GM19455 (cell line): ENCODE results near the gene MKX.
"Not testable (repeated sequence)": the region's sequence is repeated elsewhere in the genome, so short reads cannot be mapped to it uniquely, and the experiment has no call there.

Experiments used
- ATAC-seq: cut with Tn5 transposase; IDR thresholded peaks from one replicate; pipeline ENCODE4 v1.9.1; 2021; ENCODE audit not compliant: unreplicated experiment

The MKX gene

GRCh38 chr10:27695088-27695487 lies 50.5 kb downstream of the MKX start:
- ATAC-seq: no peak

DNA sequence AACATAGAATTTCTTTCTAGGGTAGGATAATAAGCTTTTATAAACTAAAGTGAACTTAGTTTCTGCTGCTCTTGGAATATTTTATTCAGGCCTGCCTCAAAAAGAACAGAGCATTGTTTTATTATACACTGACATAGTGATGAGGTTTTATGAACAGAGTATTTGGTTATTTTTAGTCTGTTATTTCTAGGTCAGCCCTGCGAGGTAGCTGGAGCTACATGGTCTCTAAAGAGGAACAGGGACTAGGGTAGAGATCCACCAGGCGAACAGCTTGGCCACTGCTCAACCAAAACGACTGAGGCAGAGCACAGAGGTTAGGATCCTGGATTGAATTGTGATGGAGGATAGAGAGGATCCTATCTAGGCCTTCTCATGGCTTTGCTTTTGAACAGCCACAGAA lies 53.0 kb downstream of the MKX start:
- ATAC-seq: no peak

DNA sequence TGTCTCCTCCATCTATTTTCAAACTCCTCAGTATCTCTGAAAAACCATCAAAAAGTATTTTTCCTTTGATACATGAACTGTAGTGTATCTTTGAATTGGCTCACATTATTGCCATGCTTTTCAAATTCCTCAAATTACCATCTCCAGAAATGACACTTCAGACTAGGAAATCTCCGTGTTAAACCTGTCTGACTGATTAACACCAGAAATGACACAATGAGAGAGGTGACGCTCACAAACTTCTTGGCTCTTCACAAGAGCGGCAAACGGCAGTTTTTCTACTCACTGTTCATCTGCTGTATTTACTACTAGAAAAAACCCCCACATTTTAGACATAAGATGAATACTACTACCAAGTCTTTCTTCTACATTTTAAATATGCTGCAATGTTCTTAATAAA lies 56.6 kb downstream of the MKX start:
- ATAC-seq: no peak

DNA sequence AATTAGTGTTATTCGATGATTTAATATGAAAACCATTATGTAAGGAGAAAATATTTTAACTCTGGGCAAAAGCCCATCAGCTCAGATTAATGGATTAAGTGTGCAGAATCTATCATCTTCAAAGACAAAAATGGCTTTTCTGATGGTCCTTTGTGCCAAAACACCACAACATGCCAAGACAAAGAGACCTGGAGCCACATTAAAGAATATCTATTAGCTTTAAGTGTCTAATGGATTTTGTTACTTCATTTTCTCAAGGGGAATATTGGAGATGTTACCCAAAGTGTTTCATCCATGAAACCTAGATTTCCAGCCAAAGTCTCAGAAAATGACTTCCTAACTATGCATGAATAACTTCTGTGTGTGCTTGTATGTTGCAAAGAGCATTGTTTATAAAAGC lies 57.3 kb downstream of the MKX start:
- ATAC-seq: no peak

DNA sequence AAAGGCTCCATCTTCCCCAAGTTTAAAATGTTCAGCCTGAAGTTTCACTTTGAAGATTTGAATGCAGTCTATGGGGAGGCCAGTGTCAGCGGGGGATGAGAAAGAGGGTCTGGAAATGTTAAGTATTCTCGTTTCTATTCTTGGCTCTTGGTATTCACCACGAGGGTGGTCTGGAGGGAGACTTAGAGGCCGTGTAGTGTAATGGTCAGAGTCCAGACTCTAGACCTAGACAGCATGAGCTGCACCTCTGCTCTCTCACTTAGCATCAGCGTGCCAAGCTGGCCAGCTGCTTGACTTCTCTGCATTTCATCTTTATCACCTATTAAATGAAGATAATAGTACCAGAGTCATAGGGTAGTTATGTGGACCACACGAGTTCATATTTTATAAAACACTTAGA lies 57.9 kb downstream of the MKX start:
- no peak for ATAC-seq

- no peak for ATAC-seq
Measured at GRCh38 chr10:27687326-27687725, 58.3 kb downstream of the MKX start.

DNA sequence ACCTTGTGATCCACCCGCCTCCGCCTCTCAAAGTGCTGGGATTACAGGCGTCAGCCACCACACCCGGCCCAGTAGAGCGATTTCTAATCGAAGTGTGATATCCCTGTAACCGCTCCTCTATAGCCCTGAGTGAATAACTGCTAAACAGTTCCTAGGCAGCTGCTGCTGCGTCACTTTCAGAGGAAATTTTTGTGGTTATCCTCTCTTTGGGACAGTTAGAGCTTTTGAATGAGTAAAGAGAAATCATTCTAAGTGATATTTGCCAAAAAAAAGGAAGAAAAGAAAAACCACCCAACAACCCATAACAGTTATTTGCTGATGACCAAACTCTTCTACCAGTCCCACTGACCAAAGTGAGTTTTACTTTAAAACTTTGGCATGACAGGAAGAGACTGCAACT lies 59.9 kb downstream of the MKX start:
- ATAC-seq: no peak

DNA sequence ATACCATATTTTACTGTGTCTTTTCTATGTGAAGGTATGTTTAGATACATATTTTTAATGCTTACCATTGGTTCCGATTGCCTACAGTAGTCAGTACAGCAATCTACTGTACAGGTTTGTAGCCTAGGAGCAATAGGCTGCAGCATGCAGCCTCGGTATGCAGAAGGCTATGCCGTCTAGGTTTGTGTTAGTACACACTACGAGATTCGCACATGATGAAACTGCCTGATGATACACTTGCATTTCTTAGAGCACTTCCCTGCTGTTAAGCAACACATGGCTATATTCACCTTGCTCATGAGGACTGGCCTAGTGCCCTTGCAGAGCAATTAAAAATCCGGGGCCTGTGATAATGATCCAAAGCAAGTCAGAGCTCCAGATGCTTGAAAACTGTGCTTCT lies 62.4 kb downstream of the MKX start:
- ATAC-seq: no peak

DNA sequence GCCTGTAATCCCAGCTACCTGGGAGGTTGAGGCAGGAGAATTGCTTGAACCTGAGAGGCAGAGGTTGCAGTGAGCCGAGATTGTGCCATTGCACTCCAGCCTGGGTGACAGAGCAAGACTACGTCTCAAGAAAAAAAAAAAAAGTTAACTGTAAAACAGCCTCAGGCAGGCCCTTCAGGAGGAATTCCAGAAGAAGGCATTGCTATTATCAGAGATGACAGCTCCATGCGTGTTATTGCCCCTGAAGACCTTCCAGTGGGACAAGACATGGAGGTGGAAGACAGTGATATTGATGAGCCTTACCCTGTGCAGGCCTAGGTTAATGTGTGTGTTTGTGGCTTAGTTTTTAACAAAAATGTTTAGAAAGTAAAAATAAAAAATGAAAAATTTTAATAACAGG lies 63.8 kb downstream of the MKX start:
- ATAC-seq: not testable (repeated sequence)

- no peak for ATAC-seq
Measured at GRCh38 chr10:27680691-27681605, 64.7 kb downstream of the MKX start.

- no peak for ATAC-seq
Measured at GRCh38 chr10:27680006-27680557, 65.5 kb downstream of the MKX start.

- no peak for ATAC-seq
Measured at GRCh38 chr10:27679369-27679912, 66.2 kb downstream of the MKX start.

- ATAC-seq: no peak
Measured at GRCh38 chr10:27678166-27678565, 67.5 kb downstream of the MKX start.

DNA sequence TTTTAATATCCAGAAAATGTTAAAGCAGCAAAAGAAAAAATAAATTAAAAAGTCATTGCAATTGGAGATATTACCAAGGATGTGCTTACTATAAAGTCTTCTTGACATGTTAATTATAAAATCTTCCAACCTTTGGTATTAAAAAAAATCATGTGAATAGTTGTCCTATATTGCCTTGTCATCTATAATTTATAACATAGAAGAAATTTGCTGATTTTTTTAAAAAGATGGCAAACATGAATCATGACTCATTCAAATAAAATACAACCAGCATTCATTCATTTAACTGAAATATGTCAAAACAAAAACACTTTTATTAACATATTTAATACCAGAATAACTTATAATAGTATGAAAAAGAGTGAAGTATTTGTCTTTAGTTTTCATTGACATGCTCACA lies 72.6 kb downstream of the MKX start:
- no peak for ATAC-seq

DNA sequence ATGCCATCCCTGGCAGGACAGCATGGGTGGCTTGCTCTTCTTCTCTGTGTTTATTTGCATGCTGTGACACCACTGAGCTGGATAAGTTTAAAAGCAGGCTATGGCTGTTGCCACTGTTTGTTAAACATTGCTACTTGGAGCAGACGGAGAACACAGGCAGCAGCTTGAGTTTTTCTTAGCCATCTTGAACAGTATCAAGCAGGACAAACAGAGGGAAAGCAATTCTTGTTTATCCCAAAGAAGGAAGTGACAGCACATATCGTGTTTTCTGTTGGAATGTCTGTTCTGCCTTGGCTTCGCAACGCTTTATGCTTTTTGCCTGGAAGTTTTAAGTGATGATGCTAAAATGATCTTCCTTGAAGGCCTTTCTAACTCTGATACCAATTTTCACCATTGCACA lies 73.8 kb downstream of the MKX start:
- no peak for ATAC-seq

DNA sequence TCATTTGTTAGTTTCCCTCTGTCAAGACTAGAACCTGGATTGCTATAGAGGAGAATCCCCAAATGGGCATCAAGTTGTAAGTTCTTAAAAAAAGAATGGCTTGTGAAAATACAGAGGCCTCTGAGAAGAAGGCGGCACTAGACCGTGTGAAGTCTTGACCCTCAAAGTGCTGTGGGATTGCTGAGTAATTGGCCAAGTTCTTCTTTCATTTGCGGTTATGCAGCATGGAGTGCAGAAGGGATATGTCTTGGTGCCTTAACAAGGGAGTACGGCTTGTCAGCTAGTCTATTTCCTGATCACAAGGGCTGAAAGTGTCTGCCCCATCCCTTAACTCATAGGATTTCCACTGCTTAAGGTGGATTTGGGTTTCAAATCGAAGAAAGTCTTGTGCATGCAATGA lies 81.2 kb downstream of the MKX start:
- ATAC-seq: no peak

GRCh38 chr10:27663621-27664020 lies 82.0 kb downstream of the MKX start:
- ATAC-seq: no peak

GRCh38 chr10:27661514-27662286 lies 83.9 kb downstream of the MKX start:
- ATAC-seq: no peak

GRCh38 chr10:27660711-27661110 lies 84.9 kb downstream of the MKX start:
- no peak for ATAC-seq

DNA sequence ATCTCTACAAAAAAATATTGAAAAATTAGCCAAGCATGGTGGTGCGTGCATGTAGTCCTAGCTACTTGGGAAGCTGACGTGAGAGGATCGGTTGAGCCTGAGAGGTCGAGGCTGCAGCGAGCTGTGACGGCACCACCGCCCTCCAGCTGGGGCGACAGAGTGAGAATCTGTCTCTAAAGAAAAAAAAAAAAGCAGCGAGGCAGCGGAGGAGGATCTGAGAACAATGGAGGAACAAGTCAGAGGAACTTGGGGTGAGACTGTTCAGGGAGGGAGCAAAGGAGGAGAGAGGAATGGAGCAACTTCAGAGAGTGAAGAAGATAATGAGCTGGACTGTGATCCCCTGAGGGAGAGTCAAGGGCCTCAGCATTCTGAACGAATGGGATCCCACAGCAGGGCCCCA lies 85.4 kb downstream of the MKX start:
- no peak for ATAC-seq

DNA sequence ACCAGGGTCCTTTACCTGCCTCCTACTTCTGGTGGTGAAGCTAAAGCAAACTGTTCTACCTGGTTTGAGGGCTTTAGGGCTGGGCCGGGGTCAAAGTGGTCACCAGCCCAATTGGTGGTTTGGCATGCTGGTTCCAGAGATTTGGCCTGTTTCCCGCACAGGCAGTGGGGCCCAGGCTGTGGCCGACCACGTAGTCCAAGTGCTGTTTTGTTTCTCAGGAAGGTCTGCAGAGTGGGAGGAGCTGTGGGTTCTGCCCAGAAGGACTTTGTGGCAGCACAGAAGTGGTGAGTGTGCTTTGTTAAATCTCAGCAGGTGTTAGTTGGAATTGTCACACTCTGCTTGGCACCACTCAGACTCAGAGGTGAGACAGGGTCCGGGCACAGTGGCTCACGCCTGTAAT lies 85.8 kb downstream of the MKX start:
- no peak for ATAC-seq

- no peak for ATAC-seq
Measured at GRCh38 chr10:27658788-27659187, 86.8 kb downstream of the MKX start.
